Fibroblast of pulmonary artery (primary cell): ENCODE results near the gene LY6G6D.

Experiments
- DNase-seq: peaks from one replicate; pipeline ENCODE4 v3.0.0-alpha.2; 2010; ENCODE audit warnings: low read depth
- H3K4me3 ChIP-seq: replicated peaks from 2 replicates; pipeline ENCODE4 v1.5.1; 2011; ENCODE audit warnings: low read depth, mild to moderate bottlenecking, control low read depth, low read length, moderate library complexity
- CTCF ChIP-seq: IDR thresholded peaks from 2 replicates; pipeline ENCODE4 v1.5.1; 2011; ENCODE audit warnings: mild to moderate bottlenecking, control low read depth, low read length, inconsistent platforms; ENCODE audit errors: missing control alignments

Gene LY6G6D

GRCh38 chr6:31765910-31766794 is 51.0 kb downstream of the LY6G6D start:
- peak overlapping the region; percentile 12 for H3K4me3 ChIP-seq
- no peak for DNase-seq
- TF ChIP-seq CTCF: no peak

- no peak for TF ChIP-seq CTCF
- DNase-seq: no peak
- no peak overlapping the region for H3K4me3 ChIP-seq
These were observed 52.0 kb downstream of the LY6G6D start for GRCh38 chr6:31767096-31767645.
